ENCODE data around the gene GPS1.
A peak's percentile ranks its signal among the peaks of the same experiment; 100 is the strongest.

GPS1 gene

GRCh38 chr17:82061047-82061925, 9.6 kb downstream of the GPS1 start:
- no peak for DNase-seq

DNA sequence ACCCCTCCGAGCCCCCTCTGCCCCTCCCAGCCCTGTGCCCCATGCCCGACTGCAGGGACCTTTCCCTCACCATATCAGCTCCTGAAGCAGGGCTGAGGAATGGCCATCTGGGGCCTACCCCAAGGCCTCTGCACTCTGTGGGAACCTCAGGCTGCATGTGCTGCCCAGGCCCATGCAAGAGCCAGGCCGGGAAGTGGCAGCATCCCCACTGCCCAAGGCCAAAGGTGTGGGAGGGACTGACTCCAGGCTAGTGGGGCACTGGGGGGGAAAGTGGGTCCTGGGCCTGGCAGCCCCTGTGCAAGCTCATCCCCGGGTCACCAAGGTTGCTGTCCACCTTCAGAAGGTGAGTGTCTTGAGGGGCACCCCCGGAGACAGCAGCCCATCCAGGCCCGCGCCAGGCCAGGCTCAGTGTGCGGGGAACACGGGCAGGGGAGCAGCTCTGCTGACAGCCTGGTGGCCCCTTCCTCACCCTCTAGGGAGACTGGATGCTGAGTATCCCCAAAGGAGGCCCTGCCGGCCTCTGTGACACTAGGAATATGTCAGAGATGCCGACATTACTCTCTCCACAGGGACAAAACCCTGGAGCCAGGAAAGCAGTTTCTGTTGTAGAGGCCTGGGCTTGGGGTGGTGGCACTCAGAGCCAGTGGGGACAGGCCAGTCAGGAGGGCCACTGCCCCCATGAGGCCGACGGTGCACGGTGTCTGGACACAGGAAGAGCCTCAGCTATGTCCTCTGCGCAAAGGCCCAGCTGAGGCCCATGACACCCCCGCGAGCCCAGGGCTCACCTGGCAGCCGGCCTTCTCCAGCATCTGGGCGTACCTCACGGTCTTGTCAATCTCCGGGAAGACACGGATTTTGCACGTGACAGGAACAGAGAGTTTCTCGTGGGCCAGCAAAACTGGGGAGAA, 10.6 kb downstream of the GPS1 start:
- no peak for DNase-seq

DNA sequence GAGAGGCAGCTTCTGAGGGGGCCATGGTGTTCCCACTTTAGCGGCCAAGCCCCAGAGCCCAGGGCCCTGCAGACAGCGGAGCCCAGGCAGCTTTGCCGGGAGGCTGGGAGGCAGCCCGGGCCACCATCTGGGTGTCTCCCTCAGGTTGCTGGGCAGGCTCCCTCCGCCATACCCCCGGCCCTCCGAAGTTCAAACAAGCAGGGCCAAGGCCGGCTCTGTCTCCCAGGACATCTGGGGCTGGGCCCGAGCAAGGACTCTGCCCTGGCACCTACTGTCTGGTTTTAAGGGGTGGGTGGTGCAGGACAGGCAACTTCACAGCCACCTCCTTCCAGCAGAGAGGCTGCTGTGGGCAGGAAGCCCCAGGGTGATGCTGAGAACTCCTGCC, 11.3 kb downstream of the GPS1 start:
- no peak for DNase-seq

- no peak for DNase-seq
Measured at GRCh38 chr17:82063424-82064415, 12.0 kb downstream of the GPS1 start.

GRCh38 chr17:82064433-82065192, 12.9 kb downstream of the GPS1 start:
- DNase-seq: no peak

DNA sequence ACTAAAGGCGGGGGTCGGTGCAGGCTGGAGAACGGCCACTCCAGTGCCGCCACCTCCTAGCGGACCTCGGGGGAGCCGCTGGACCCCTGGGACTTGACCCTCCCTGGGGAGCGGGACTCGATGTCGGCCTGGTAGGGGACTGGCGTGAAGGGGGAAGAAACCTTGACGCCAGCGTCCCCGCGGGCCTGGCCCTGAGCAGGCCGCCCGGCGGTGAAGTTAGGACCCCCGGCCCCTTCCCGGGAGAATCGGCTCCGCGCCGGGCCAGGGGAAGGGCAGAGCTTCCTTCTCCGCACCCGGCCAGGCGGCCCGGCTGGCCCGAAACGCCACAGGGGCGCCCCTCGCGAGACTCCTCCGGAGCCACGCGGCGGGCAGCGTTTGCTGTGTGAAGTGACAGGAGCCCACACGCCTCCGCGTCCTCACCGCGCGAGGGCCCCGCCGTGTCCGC, 13.5 kb downstream of the GPS1 start:
- no peak for DNase-seq

- peak; percentile 40 for DNase-seq
Measured at GRCh38 chr17:82065638-82066303, 14.1 kb downstream of the GPS1 start, which contains the start of gene DUS1L. Gene DUS1L, minus strand, starts transcription at chr17:82065804. Its CDS starts 745 bp downstream, at chr17:82065059.

GRCh38 chr17:82070611-82071010, 18.9 kb downstream of the GPS1 start:
- no peak for DNase-seq

GRCh38 chr17:82072827-82073226, 21.1 kb downstream of the GPS1 start:
- DNase-seq: no peak

DNA sequence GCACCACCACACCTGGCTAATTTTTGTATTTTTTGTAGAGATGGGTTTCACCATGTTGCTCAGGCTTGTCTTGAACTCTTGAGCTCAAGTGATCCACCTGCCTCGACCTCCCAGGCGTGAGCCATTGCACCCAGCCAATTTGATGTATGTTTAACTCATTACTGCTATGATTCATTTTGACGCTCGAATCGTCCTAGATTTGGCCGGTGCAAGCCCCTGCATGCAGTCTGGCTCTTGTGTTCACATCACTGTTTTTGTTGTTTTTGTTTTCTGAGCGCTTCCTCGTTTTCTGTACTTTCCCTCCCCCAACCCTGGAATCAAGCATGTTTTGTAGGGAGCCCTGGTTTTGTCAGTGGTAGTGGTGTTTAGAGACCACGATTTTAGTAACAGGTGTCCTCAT, 21.7 kb downstream of the GPS1 start:
- DNase-seq: no peak

GRCh38 chr17:82076018-82076784, 24.5 kb downstream of the GPS1 start:
- no peak for DNase-seq

DNA sequence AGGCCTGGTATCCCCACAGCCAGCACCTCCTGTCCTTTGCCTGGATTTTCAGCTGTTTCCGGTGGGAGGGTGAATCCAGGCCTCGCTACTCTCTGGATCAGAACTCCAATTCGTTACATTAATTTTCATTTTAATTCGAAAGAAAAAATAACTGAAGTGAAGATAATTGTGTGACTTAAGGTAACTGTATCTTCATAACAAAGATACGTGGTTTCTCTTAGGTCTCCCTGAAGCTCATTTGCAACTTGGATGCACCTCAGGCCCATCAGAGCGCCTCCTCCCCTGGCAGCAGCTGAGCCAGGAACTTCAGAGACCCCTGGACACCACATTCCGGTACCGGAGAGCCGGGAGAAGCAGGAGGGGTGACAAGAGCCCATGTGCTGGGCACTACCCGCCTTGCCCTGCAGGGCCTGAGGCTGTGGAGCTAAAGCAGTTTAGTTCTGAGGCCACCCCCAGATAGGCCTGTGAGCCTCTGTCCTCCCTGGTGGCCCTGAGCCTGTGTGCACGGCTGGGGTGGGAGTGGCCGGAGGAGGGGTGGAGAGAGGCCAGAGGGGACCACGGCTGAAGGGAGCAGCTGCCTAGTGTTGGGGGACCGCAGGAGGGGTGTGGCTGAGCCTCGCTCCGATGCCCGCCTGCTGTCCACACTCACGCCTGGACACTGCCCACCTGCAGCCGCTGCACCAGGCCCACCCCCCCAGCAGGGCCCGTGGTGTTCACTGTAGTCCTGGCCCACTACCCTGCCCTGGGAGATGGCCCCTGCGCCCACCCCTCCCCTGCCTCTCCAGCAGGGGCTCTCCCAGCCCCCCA, 25.3 kb downstream of the GPS1 start:
- no peak for DNase-seq

- DNase-seq: no peak
Measured at GRCh38 chr17:82077617-82078358, 26.1 kb downstream of the GPS1 start.

- DNase-seq: no peak
Measured at GRCh38 chr17:82078433-82078832, 26.7 kb downstream of the GPS1 start.

DNA sequence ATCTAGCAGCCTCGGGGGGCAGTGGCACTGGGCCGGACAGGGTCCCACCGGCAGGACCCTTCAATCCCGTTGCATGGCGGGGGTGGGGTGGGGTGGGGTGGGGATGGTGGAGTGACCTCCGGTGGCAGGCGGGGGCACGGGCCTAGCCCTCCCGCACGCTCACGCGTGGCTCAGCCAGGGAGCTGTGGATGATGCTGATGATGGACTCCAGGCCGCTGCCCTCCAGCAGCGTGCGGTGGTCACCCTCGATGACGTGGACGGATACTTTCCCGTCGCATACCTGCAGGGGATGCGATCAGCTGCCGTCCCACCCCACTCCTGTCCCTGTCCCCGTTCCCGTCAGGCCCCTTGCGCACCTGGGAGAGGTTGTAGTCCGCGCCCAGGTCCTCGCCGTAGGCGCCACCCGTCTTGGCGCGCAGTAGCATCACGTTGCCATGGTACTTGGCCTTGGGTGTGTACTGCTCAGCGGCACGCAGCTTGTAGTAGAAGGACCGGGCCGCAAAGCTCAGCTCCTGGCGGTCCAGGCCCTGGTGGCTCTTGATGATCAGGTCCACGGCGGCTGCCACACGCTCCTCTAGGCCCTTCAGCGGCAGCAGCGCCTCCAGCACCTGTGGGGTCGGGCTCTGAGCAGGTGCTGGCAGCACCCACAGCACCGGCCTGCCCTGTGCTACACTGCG, 27.4 kb downstream of the GPS1 start:
- DNase-seq: no peak

GRCh38 chr17:82080048-82080788, 28.5 kb downstream of the GPS1 start:
- DNase-seq: no peak

Data from effector CD8-positive, alpha-beta T cell (primary cell).